ENCODE results near the gene CSTB.

The CSTB gene

GRCh38 chr21:43779660-43780059, 3.6 kb upstream of the CSTB start:
- TF ChIP-seq CTCF (IDR thresholded peaks at IDR 0.05; ENCODE audit: borderline replicate concordance, insufficient read depth, low read depth, low read length) = no peak
- H3K4me3 ChIP-seq (ENCODE audit: low read depth, low read length) = no peak overlapping the region

GRCh38 chr21:43778469-43779335, 2.6 kb upstream of the CSTB start:
- no peak overlapping the region for H3K4me3 ChIP-seq (ENCODE audit: low read depth, low read length)
- no peak for TF ChIP-seq CTCF (IDR thresholded peaks at IDR 0.05; ENCODE audit: borderline replicate concordance, insufficient read depth, low read depth, low read length)

GRCh38 chr21:43777953-43778352, 1.8 kb upstream of the CSTB start:
- no peak overlapping the region for H3K4me3 ChIP-seq (ENCODE audit: low read depth, low read length)
- TF ChIP-seq CTCF (IDR thresholded peaks at IDR 0.05; ENCODE audit: borderline replicate concordance, insufficient read depth, low read depth, low read length) = no peak

- TF ChIP-seq CTCF (IDR thresholded peaks at IDR 0.05; ENCODE audit: borderline replicate concordance, insufficient read depth, low read depth, low read length) = no peak
- peak overlapping the region; percentile 94 for H3K4me3 ChIP-seq (ENCODE audit: low read depth, low read length)
These were observed 918 bp downstream of the CSTB start for GRCh38 chr21:43775190-43775589.

GRCh38 chr21:43774163-43774562, 1.9 kb downstream of the CSTB start:
- TF ChIP-seq CTCF (IDR thresholded peaks at IDR 0.05; ENCODE audit: borderline replicate concordance, insufficient read depth, low read depth, low read length) = no peak
- H3K4me3 ChIP-seq (ENCODE audit: low read depth, low read length) = no peak overlapping the region

- no peak overlapping the region for H3K4me3 ChIP-seq (ENCODE audit: low read depth, low read length)
- no peak for TF ChIP-seq CTCF (IDR thresholded peaks at IDR 0.05; ENCODE audit: borderline replicate concordance, insufficient read depth, low read depth, low read length)
These were observed 3.7 kb downstream of the CSTB start for GRCh38 chr21:43772425-43772821.
